K562 (cell line): ENCODE data around the gene TMEM121B. TPM values are rescaled to one million over a fixed set of nuclear protein-coding genes. Genes with fewer than 3 reads are reported as not detected.

Experiments used
- ATAC-seq: fragments of 200-7000 bp; cut with Tn5 transposase; 3 replicates; pipeline ENCODE4 v1.9.1; 2020; ENCODE audit warnings: moderate library complexity
- BruUV-seq: library from RNA; stranded (reverse); fragments of 400-500 nt; replicated peaks from 2 replicates; lab custom pipeline; 2021; lab: Mats Ljungman, UMichigan
- CTCF ChIA-PET: fragments of 300-600 bp; formaldehyde crosslinking; extraction: SDS; loops from one replicate; lab custom pipeline; 2021; ENCODE audit warnings: low intra/inter-chr PET ratio; lab: Yijun Ruan, JAX
- POLR2A ChIA-PET: fragments of 300-600, 350-650 bp; sonication (Branson Sonifier 250); formaldehyde crosslinking; extraction: SDS; loops from one replicate; lab custom pipeline; 2021; ENCODE audit warnings: antibody characterized with exemption, inconsistent platforms; lab: Yijun Ruan, JAX
- DNase-seq, 4 experiments: peaks; one replicate each; pipeline versions ENCODE4 v3.0.0 to v3.0.0-alpha.2; 2011 to 2018; ENCODE audit warnings: low spot score in 3 of 4, mixed read lengths in 3 of 4; ENCODE audit errors: extremely low read depth in 1 of 4
- FAIRE-seq: peaks from 2 replicates; lab custom pipeline; 2011; peaks lifted over from hg19 to GRCh38; lab: Jason Lieb, UNC
- H2AFZ ChIP-seq: 2 replicates; pipeline ENCODE4 v1.6.0; 2011; ENCODE audit warnings: low read depth, low read length, control low read depth, inconsistent platforms
- H3K27ac ChIP-seq: fragments of 200-600 bp; 3 replicates; pipeline ENCODE4 v1.8.0; 2011; ENCODE audit warnings: low read depth, mild to moderate bottlenecking, control low read depth, inconsistent platforms, low read length, moderate library complexity, mixed read lengths; ENCODE audit errors: extremely low read depth
- H3K27me3 ChIP-seq, 2 experiments: fragments of 300-600 bp in 1 of 2; 2 replicates in 1 of 2; 3 replicates in 1 of 2; pipeline versions ENCODE4 v1.6.0 to v1.8.0; 2011; ENCODE audit warnings: inconsistent platforms in 2 of 2, low read length in 2 of 2, mild to moderate bottlenecking in 1 of 2, mixed read lengths in 1 of 2, moderate library complexity in 1 of 2; ENCODE audit not compliant: control insufficient read depth in 2 of 2, insufficient read depth in 2 of 2
- H3K36me3 ChIP-seq: fragments of 300-600 bp; 3 replicates; pipeline ENCODE4 v1.8.0; 2011; ENCODE audit warnings: mild to moderate bottlenecking, low read length, inconsistent platforms; ENCODE audit not compliant: control insufficient read depth, insufficient read depth
- H3K4me1 ChIP-seq, 2 experiments: fragments of 200-600 bp in 1 of 2; replicated peaks in 1 of 2; 2 replicates in 1 of 2; 3 replicates in 1 of 2; pipeline versions ENCODE4 v1.5.1 to v1.8.0; 2011; ENCODE audit warnings: inconsistent platforms in 2 of 2, low read length in 2 of 2, mild to moderate bottlenecking in 1 of 2, mixed read lengths in 1 of 2, moderate library complexity in 1 of 2; ENCODE audit not compliant: control insufficient read depth in 2 of 2, insufficient read depth in 2 of 2
- H3K4me2 ChIP-seq: 2 replicates; pipeline ENCODE4 v1.6.1; 2011; ENCODE audit warnings: low read length, control low read depth, inconsistent platforms, mixed read lengths; ENCODE audit not compliant: insufficient read depth
- H3K4me3 ChIP-seq: fragments of 200-600 bp; sonication (generic), shearing (Covaris generic); 2 replicates; pipeline ENCODE4 v1.5.1; 2016; ENCODE audit warnings: control low read depth, inconsistent platforms
- H3K79me2 ChIP-seq: fragments of 200-600 bp; 3 replicates; pipeline ENCODE4 v1.8.0; 2011; ENCODE audit warnings: low read length, inconsistent platforms; ENCODE audit not compliant: control insufficient read depth, insufficient read depth
- H3K9ac ChIP-seq, 2 experiments: 2 replicates each; pipeline versions ENCODE4 v1.6.0 to v1.6.1; 2011; ENCODE audit warnings: low read depth in 2 of 2, low read length in 2 of 2, control low read depth in 1 of 2, inconsistent platforms in 1 of 2, mild to moderate bottlenecking in 1 of 2, mixed read lengths in 1 of 2; ENCODE audit not compliant: insufficient read depth in 1 of 2
- H3K9me1 ChIP-seq: one replicate; pipeline ENCODE4 v1.6.0; 2011; ENCODE audit warnings: inconsistent platforms, mild to moderate bottlenecking, low read length, moderate library complexity; ENCODE audit not compliant: control insufficient read depth, insufficient read depth
- H3K9me3 ChIP-seq: replicated peaks from 2 replicates; pipeline ENCODE4 v1.5.1; 2011; ENCODE audit warnings: low read depth, low read length, inconsistent platforms; ENCODE audit not compliant: control insufficient read depth, insufficient read depth
- H4K20me1 ChIP-seq: replicated peaks from 2 replicates; pipeline ENCODE4 v1.6.1; 2011; ENCODE audit warnings: low read length, inconsistent platforms, mixed read lengths; ENCODE audit not compliant: control insufficient read depth, insufficient read depth
- DPF2 ChIP-seq: fragments of 450-650 bp; IDR thresholded peaks from 2 replicates; pipeline ENCODE4 v1.6.1; 2016
- EWSR1 ChIP-seq: fragments of 450-650 bp; IDR thresholded peaks from 2 replicates; pipeline ENCODE4 v1.6.1; 2018; ENCODE audit warnings: borderline replicate concordance, mild to moderate bottlenecking, low read depth, moderate library complexity; ENCODE audit not compliant: partially characterized antibody
- FOS ChIP-seq: IDR thresholded peaks from 3 replicates; pipeline ENCODE4 v1.6.1; 2011; ENCODE audit not compliant: insufficient read length; ENCODE audit errors: extremely low read depth
- FOXM1 ChIP-seq, 2 experiments: fragments of 450-650 bp in 1 of 2; sonication (generic) in 1 of 2; formaldehyde crosslinking in 1 of 2; IDR thresholded peaks; 2 replicates each; pipeline versions ENCODE4 v1.6.1 to v1.9.0; 2017 to 2022; ENCODE audit warnings: low read depth in 2 of 2, mild to moderate bottlenecking in 2 of 2, missing genetic modification reagents in 1 of 2, moderate library complexity in 1 of 2
- JUN ChIP-seq, 2 experiments: sonication (generic) in 1 of 2; formaldehyde crosslinking in 1 of 2; IDR thresholded peaks; 2 replicates each; pipeline versions ENCODE4 v1.6.1 to v1.8.0; 2012 to 2022; ENCODE audit warnings: borderline replicate concordance in 2 of 2, mild to moderate bottlenecking in 2 of 2, improper control_type of control experiment in 1 of 2, low read depth in 1 of 2, low read length in 1 of 2, missing genetic modification reagents in 1 of 2
- MTF1 ChIP-seq: fragments of 250-450 bp; sonication (Bioruptor Pico); IDR thresholded peaks from 2 replicates; pipeline ENCODE4 v1.9.0; 2021; ENCODE audit warnings: moderate library complexity, mild to moderate bottlenecking, inconsistent platforms, borderline replicate concordance
- MYBL2 ChIP-seq, 2 experiments: fragments of 450-650 bp in 1 of 2; sonication (generic) in 1 of 2; formaldehyde crosslinking in 1 of 2; IDR thresholded peaks; 2 replicates each; pipeline versions ENCODE4 v1.6.1 to v1.8.1; 2017 to 2022; ENCODE audit warnings: borderline replicate concordance in 1 of 2, inconsistent platforms in 1 of 2, low read depth in 1 of 2, mild to moderate bottlenecking in 1 of 2, missing genetic modification reagents in 1 of 2, moderate library complexity in 1 of 2
- NR2C2 ChIP-seq, 2 experiments: fragments of 200-800 bp in 1 of 2; sonication (Bioruptor generic) in 1 of 2; sonication (generic) in 1 of 2; formaldehyde crosslinking in 1 of 2; IDR thresholded peaks; 2 replicates each; pipeline versions ENCODE4 v1.6.1 to v1.8.0; 2016 to 2022; ENCODE audit warnings: mild to moderate bottlenecking in 1 of 2, missing compliant biosample characterization in 1 of 2, missing genetic modification characterization in 1 of 2, missing genetic modification reagents in 1 of 2
- RB1 ChIP-seq: fragments of 450-650 bp; IDR thresholded peaks from 2 replicates; pipeline ENCODE4 v1.6.1; 2017; ENCODE audit warnings: low read depth, mild to moderate bottlenecking
- RFX5 ChIP-seq: IDR thresholded peaks from 2 replicates; pipeline ENCODE4 v1.6.1; 2011; ENCODE audit warnings: low read depth, mild to moderate bottlenecking, improper control_type of control experiment, low read length
- SNRNP70 ChIP-seq: fragments of 200-400 bp; formaldehyde crosslinking; optimal IDR thresholded peaks from 2 replicates; pipeline ENCODE3; 2017; ENCODE audit warnings: low read depth, low read length
- STAT5A ChIP-seq: IDR thresholded peaks from 2 replicates; pipeline ENCODE4 v1.6.1; 2012; ENCODE audit warnings: low read length, inconsistent platforms, borderline replicate concordance
- TARDBP ChIP-seq: fragments of 450-650 bp; IDR thresholded peaks from 2 replicates; pipeline ENCODE4 v1.6.1; 2016
- ZNF507 ChIP-seq: conservative IDR thresholded peaks from 2 replicates; pipeline ENCODE4 v1.6.1; 2017; ENCODE audit warnings: missing genetic modification characterization, missing compliant biosample characterization
- WGBS: fragments of 100-300 bp; shearing (Covaris generic); methylation state at CpG from one replicate; pipeline ENCODE4 v1.1.6; 2016; ENCODE audit warnings: low coverage, mixed read lengths; ENCODE audit not compliant: insufficient coverage; ENCODE audit errors: missing lambda C conversion rate; 5-methylcytosine and 5-hydroxymethylcytosine counted together
- in situ Hi-C: fragments of 300-500 bp; cut with MboI; formaldehyde crosslinking; loops from 4 replicates; pipeline ENCODE4 v1.15.0; 2018; ENCODE audit warnings: inconsistent platforms, mixed read lengths
- intact Hi-C: fragments of 100-400 bp; cut with micrococcal nuclease; formaldehyde crosslinking; loops from 2 replicates; pipeline ENCODE4 v1.14.2; 2022
- polyA plus RNA-seq, 8 experiments: library from polyadenylated mRNA; depleted of rRNA in 4 of 8; stranded (reverse) in 5 of 8; unstranded in 3 of 8; fragments of >200 nt; fragmentation: Nextera tagmentation in 2 of 8; fragmentation: Illumina TruSeq in 1 of 8; extraction: Ambion mirVana in 2 of 8; extraction: Trizol in 1 of 8; gene quantifications; 2 replicates each; pipeline versions ENCODE4 v1.2.1 to v1.2.3, GENCODE V29; 2011 to 2014; ENCODE audit warnings: inconsistent platforms in 1 of 8, missing spikeins in 1 of 8
- total RNA-seq, 7 experiments: library from RNA; depleted of rRNA in 6 of 7; stranded (reverse); fragments of >200 nt in 6 of 7; fragmentation: Illumina TruSeq in 2 of 7; extraction: Trizol in 2 of 7; gene quantifications; 2 replicates each; pipeline versions ENCODE4 v1.2.1 to v1.2.3, GENCODE V29; 2011 to 2021; ENCODE audit warnings: low replicate concordance in 1 of 7
- TF ChIP-seq, protein P1 (sequence below): fragments of 250-450 bp; sonication (Bioruptor Pico); IDR thresholded peaks from 2 replicates; pipeline ENCODE4 v1.8.0; 2021; ENCODE audit warnings: mild to moderate bottlenecking, moderate library complexity
- TF ChIP-seq, protein P2 (sequence below), 2 experiments: fragments of 450-650 bp; conservative IDR thresholded peaks; 2 replicates each; pipeline ENCODE4 v1.6.1; 2017; ENCODE audit warnings: mild to moderate bottlenecking in 2 of 2, moderate library complexity in 2 of 2

The TMEM121B gene
- total and polyA plus RNA-seq, 9 of the 15 experiments (the other 6 are each of a cell fraction or from before 2014, with no cell fraction given) = 0.03 to 0.07 (median 0.03) TPM; not detected in 6

DNA sequence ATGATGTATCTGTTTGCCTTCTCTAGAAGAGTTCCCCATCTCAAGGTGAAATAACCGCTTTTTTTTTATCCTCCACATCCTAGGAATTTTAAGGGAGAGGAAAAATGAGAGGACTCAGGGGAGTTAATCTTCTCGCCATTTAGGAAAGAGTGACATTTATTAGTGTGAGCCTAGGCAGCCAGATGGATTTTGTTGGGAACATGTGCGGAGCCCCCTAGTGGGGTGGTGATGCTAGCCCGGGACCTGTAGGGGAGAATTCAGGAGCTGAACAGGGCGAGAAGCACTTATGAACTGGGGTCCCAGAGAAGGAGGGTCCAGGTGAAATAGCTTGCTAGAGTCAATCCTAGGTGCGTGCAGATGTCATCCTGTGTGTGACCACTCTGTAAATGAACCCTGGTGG lies 25.6 kb downstream of the TMEM121B start (continued):
- no peak for TF ChIP-seq JUN (IDR thresholded peaks at IDR 0.05; ENCODE audit: borderline replicate concordance, low read depth, low read length)
- no peak for TF ChIP-seq JUN (CRISPR knock-in tag; IDR thresholded peaks at IDR 0.05; ENCODE audit: borderline replicate concordance)
- TF ChIP-seq, all 486 proteins: peak for 2

DNA sequence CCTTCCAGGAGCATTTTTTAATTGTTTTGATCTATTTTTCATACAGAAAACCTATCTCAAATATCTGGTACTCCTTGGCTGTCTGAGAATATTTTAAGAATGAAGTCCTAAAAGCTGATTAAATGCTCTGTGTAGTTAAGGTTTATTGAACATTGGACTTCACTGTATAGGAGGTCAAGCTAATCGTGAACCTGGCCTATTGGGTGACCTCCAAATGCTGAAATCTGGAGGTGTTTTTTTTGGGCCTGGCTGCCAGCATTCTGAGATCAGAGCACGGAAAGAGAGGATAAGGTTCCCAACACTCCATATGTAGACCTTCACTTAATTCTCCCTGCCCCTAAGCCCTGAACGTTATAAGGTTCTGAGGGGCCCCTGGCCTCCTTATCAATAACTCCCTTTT lies 28.1 kb downstream of the TMEM121B start:
- H3K4me1 ChIP-seq = peaks cover 1 to 5% of the 10 kb centered on the region in 2 experiments; a peak in 1 of 5 replicates
- TF ChIP-seq STAT5A = no peak
- TF ChIP-seq, protein P1, sequence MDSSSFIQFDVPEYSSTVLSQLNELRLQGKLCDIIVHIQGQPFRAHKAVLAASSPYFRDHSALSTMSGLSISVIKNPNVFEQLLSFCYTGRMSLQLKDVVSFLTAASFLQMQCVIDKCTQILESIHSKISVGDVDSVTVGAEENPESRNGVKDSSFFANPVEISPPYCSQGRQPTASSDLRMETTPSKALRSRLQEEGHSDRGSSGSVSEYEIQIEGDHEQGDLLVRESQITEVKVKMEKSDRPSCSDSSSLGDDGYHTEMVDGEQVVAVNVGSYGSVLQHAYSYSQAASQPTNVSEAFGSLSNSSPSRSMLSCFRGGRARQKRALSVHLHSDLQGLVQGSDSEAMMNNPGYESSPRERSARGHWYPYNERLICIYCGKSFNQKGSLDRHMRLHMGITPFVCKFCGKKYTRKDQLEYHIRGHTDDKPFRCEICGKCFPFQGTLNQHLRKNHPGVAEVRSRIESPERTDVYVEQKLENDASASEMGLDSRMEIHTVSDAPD (CRISPR knock-in tag) = no peak
- TF ChIP-seq MYBL2 (IDR thresholded peaks at IDR 0.05; ENCODE audit: low read depth) = no peak
- no peak for TF ChIP-seq MYBL2 (CRISPR knock-in tag; IDR thresholded peaks at IDR 0.05; ENCODE audit: borderline replicate concordance)
- no peak for TF ChIP-seq ZNF507 (tag)
- TF ChIP-seq, protein P2, sequence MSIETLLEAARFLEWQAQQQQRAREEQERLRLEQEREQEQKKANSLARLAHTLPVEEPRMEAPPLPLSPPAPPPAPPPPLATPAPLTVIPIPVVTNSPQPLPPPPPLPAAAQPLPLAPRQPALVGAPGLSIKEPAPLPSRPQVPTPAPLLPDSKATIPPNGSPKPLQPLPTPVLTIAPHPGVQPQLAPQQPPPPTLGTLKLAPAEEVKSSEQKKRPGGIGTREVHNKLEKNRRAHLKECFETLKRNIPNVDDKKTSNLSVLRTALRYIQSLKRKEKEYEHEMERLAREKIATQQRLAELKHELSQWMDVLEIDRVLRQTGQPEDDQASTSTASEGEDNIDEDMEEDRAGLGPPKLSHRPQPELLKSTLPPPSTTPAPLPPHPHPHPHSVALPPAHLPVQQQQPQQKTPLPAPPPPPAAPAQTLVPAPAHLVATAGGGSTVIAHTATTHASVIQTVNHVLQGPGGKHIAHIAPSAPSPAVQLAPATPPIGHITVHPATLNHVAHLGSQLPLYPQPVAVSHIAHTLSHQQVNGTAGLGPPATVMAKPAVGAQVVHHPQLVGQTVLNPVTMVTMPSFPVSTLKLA (conservative IDR thresholded peaks at IDR 0.05) = no peak
- no peak for TF ChIP-seq RB1
- no peak for TF ChIP-seq NR2C2 (CRISPR knock-in tag; IDR thresholded peaks at IDR 0.05)
- no peak for TF ChIP-seq NR2C2 (tag; IDR thresholded peaks at IDR 0.05)
- no peak for TF ChIP-seq SNRNP70
- TF ChIP-seq EWSR1 = no peak
- TF ChIP-seq DPF2 = no peak
- no peak for TF ChIP-seq TARDBP
- TF ChIP-seq MTF1 (CRISPR knock-in tag) = no peak
- TF ChIP-seq FOXM1 (IDR thresholded peaks at IDR 0.05; ENCODE audit: low read depth) = no peak
- TF ChIP-seq FOXM1 (CRISPR knock-in tag; IDR thresholded peaks at IDR 0.05; ENCODE audit: low read depth) = no peak
- no peak for TF ChIP-seq RFX5
- TF ChIP-seq FOS = no peak

More for the DNA sequence above, 28.1 kb downstream of the TMEM121B start:
- Histone ChIP-seq H2AFZ (no peak overlapping the region), H3K9me1 (no peaks in the 10 kb centered on the region), H3K27me3 (no peaks in the 10 kb centered on the region), H3K4me3 (no peak overlapping the region), H3K9ac (no peak overlapping the region), H3K4me2 (no peak overlapping the region), H4K20me1 (0 out of 2 replicates have a peak, but pooled peaks cover 3% of the 10 kb centered on the region), H3K79me2 (no peaks in the 10 kb centered on the region), H3K36me3 (peaks cover 1% of the 10 kb centered on the region; the same call in 1 of the 3 replicates), H3K9me3 (no peaks in the 10 kb centered on the region), H3K27ac (no peak overlapping the region)
- intact Hi-C loops = no loop called here
- DNase-seq (no peak), ATAC-seq (no peak), FAIRE-seq (no peak)
- 45% methylated on average over 3 of the region's 3 CpGs for WGBS
- ChIA-PET CTCF (interaction anchor here (1.0 kb wide), 1 partner anchor 78 kb away, joined by 3 read pairs; no protein-coding TSS in a partner anchor), POLR2A (no interaction called here)
- in situ Hi-C loops = no loop called here
- BruUV-seq = no TSS peak
